CD4-positive, alpha-beta T cell treated with Interleukin-12 subunit alpha and Interleukin-12 subunit beta, for 1 hour (primary cell): ENCODE data around the gene DAPK1.
"Not testable (repeated sequence)": the region's sequence is repeated elsewhere in the genome, so short reads cannot be mapped to it uniquely, and the experiment has no call there.

Experiments
- DNase-seq: peaks from one replicate; pipeline ENCODE4 v3.0.0-alpha.2; 2020

DAPK1 gene

DNA sequence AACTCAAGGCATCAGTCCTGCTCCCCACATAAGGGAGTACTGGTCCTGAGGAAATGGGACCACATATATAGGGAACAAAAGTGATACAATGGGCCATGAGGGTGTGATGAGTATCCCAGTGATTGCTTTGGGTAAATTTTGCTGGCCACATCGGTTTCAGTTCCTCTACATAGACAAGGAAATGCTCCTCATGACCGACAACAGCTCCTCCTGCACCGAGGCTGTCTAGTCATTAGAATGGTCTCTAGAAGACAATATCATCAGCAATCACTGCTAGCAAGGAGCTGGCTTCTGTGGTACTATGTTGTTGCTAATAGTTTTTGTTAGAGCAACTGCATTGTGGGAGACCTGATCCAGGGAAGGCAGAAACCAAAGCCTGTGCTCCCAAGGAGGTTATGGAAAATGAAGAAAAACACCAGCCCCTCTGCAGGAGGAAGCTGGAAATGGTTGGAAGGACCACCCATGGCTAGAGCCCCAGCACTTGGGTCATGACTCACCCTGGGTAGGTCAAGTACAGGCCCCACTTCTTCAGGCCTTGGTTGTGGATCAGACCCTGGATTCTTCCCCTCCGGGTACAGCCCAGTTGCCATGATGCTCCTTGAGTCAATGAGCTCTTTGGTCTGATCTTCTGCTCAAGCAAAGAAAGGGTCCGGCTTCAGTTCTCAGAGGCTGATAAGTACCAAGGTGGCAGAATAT is 224.9 kb downstream of the DAPK1 start:
- DNase-seq = no peak

DNA sequence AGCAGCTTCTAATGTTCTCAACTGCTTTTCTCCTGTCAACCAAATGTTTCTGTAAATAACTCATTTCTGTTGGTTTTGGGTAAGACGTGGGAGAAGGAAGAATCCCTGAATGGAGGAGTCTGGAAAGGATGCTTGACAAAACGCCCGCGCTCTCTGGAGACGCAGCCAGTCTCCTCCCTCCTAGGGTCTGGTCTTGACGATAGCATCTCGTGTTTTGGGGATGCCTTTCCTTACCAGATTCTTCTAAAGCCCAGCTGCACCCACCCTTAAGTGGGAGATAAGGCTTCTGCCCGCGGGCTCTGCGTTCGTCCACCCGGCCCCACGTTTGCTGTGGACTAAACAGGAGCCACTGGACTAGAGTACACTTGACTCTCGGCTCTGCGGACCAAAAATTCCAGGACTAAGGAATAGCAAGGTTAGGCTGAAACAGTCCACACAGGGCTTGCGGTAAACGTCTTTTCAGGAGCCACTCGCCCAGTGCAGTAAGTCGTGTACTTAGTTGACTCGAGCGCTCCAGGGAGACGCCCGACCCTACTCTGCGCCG is 227.8 kb downstream of the DAPK1 start:
- DNase-seq = no peak

DNA sequence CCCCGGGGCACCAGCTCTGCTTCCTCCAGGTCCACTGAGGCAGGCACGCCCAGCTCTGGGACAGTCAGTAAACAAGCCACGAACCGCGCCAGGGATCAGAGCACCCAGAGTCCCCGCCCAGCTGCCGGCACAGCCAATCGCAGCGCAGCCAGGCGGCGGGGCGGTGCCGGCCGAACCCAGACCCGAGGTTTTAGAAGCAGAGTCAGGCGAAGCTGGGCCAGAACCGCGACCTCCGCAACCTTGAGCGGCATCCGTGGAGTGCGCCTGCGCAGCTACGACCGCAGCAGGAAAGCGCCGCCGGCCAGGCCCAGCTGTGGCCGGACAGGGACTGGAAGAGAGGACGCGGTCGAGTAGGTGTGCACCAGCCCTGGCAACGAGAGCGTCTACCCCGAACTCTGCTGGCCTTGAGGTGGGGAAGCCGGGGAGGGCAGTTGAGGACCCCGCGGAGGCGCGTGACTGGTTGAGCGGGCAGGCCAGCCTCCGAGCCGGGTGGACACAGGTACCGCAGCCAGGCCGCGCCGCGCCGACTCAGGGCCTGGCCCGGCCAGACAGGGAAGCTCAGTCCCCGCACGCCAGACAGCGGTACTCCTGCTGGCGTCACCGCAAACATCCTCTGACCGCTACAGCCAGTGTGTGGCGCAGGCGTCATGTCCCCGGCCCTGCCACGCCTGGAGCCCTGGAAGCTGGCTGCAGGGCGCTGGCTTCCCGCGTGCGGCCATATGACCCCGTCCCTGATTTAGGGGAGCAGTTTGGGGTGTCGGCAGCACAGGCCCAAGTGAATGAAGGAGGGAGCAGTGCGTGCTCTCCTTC is 228.4 kb downstream of the DAPK1 start, which contains the start of gene CTSL:
TSS of gene CTSL (plus strand) at position 220 of the 810 bp plus-strand sequence. CDS start 1,485 bp downstream, outside the sequence.
- peak; percentile 46 for DNase-seq

DNA sequence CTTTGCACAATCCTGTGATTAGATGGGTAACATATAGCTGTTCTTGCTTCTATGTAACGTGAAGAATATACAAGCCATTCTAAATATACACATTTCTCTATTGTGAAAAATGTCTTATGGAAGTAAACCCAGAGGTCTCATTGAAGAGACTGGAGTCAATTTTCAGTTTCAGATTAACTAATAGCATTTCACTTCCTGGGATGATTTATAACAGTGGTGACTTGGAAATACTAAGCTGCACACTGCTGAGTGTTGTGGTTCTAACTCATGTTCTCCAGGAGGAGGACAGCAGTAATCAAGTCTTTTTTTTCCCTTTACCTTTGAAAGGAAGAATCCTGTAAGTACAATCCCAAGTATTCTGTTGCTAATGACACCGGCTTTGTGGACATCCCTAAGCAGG is 231.6 kb downstream of the DAPK1 start:
- no peak for DNase-seq

DNA sequence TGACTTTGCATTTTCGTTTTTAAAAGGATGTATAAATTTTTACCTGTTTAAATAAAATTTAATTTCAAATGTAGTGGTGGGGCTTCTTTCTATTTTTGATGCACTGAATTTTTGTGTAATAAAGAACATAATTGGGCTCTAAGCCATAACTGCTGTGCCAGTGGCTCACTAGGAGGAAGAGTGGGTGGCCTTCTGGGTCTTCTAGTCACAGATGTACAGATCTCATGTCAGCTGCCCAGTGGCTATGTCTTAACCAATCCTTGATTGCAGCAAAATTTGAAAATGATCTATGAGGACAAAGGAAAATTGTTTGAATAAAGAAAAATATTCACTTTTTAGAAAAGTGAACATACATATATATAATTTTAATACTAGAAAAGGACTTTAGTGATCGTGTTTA is 233.7 kb downstream of the DAPK1 start:
- no peak for DNase-seq

DNA sequence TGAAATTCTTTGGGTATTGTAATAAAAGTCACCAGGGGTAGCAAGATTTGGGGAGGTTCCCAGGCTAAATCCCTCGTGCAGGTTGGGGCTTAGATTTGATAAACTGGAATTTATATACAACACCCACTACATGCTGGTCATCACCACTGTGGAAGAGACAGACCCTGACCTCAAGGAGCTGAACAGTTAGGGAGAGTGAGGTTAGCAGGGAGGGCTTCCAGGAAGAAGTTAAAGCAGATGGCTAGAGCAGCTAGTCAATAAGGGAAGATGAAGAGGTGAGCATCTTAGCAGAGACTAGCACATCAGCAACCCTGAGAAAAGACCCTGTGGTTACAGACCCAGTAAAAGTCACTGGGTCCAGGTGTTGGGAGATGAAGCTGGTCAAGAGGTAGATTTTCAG is 234.7 kb downstream of the DAPK1 start:
- no peak for DNase-seq

DNA sequence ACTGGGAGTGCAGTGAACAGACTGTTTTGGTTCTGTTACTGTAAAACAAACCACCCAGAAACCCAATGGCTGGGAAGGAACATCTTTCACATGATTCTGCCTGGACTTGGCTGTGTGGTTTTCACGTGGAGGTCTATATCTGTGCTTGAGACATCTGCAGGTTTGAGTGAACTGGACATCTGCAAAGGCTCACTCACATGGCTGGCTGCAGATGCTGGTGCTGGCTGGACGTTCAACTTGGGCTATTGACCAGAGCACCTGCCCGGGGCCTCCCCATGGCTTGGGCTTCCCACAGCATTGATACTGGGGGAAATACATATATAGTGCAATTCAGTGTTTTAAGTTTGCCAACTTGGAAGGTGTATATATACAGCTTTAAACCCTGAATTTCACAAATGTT is 235.1 kb downstream of the DAPK1 start:
- DNase-seq = no peak

DNA sequence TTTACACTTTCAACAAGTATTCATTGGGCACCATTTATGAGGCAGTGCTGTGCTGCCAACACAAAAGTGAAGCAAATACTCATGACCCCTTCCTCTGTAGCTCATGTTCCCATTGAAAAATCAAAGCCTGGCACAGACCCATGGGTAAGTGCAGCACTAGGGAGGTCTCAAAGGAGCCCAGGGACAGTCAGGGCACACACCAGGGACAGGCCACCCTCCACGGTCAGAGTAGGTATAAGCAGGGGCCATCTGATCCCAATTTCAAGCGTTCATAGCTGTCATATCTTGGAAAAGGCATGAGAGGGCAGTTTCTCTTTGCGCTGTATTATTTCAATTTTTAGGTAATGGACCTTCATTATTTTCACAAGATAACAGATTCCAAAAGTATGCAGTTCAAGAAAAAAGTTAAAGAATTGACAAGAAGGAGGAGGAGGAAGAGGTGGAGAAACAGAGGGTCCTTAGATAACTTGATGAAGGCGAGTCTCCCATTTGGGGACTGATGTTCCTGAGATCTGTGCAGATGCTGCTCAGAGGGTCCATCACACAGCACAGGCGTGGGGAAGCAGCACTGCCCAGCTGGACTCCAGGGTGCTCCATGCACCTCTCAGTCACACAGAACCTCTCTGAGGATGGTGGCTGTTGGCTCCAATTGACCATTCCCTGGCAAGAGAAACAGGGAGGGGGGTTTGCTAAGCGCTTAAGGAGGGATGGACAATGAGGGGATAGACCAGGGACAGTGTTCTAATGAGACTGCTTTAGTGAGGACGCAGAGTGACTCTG is 235.8 kb downstream of the DAPK1 start:
- DNase-seq = no peak

DNA sequence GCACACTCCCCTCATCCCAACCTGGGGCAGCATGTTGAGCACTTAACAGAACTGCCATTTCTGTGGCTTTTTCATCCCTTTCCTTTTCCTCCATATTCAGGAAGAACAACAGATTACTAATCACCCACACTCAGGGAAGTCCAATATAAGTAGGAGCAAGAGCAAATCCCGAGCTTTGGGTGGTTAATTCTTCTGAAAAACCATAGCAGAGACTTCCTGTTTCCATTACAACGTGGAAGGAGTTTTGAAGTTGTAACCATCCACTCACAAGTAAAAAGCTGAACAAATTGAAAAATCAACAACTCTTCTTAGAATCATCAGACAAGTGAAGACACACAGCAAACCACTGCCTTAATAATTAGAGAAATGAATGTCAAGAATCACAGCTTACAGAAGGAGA is 236.4 kb downstream of the DAPK1 start:
- DNase-seq = no peak

DNA sequence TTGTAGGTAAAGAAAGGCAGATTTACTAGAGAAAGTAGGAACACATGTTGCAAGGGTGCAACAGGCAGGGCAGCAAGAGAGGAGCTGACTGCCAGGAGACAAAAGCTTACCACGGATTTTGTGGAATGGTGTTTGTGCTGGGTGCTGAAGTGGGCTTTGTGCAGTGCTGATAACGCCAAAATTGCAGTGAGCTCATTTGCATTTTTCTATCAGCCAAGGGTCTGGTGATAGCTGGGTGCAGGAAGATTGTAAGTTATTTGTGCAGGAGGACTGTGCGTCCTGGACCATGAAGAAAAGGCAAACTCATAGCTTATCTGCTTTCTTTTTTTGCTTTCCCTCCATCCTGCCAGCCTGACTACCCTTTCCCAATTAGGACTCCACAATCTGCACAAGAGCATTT is 241.9 kb downstream of the DAPK1 start:
- DNase-seq = no peak

DNA sequence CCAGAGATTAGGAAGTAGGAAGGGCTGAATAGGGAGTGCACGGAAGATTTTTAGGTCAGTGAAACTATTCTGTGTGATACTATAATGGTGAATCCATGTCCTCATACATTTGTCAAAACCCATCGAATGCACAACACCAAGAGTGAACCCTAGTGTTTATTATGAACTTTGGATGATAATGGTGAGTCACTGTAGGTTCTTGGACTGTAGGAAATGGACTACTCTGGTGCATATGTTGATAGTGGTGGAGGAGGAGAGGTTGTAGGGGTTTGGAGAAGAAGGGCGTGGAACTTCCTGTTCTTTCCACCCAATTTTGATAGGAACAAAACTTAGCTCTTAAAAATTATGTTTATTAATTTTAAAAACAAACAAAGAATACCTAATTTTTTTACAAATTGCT is 242.5 kb downstream of the DAPK1 start:
- DNase-seq = no peak

DNA sequence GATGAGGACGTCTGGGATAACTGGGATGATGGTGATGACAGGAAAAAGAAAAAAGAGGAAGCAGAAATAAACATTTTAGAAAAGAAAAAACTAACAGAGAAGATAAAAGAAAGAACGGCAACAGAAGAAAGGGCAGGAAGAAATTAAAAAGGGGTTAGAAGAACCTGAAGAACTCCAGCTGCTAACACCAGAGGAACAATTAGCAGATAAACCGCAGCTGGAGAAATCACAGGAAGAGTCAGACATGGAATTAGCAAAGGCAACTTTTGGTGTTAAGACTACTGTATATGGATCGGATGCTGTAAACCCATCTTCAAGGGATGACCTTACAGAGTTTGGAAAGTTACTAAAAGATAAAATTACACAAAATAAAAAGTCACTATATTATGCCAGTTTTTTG is 243.7 kb downstream of the DAPK1 start:
- no peak for DNase-seq

DNA sequence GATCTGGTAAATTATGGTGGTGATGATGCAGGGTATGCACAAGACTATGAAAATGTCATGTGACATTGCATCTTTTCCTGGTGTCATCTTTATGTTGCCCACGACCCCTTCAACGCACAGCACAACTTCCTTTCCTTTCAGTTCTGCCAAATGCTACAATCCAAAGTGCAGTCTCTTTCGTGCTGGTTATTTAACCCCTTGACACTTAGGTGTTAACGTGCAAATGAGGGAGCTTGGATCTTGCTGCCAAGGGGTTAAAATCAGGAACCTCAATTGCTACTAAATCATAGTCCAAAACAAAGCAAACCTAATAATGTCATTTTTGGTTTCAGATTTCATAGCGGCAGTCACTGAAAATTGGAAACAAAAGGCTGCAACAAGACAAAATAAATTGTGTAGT is 244.2 kb downstream of the DAPK1 start:
- DNase-seq = no peak

DNA sequence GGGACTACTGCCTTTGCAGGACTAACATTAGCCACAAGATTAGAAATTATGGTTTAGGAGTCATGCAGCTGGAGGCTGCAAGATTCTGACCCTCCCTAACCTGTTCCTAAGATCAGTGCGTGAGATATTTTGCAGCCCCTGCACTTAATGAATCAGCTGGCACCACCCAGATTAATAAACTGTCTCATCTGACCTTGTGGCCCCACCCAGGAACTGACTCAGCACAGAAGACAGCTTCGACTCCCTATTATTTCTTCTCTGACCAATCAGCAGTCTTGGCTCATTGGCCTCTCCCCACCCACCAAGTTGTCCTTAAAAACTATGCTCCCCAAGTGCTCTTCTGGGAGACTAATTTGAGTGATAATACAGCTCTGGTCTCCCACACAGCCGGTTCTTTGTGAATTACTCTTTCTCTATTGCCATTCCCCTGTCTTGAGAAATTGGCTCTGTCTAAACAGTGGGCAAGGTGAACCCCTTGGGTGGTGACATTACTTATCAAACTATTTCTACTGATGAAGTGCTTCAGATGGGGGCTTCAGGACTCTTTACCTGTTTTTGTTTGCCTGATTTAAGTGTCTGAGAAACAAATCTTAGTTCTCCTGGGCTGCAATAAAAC is 245.3 kb downstream of the DAPK1 start:
- DNase-seq = no peak

DNA sequence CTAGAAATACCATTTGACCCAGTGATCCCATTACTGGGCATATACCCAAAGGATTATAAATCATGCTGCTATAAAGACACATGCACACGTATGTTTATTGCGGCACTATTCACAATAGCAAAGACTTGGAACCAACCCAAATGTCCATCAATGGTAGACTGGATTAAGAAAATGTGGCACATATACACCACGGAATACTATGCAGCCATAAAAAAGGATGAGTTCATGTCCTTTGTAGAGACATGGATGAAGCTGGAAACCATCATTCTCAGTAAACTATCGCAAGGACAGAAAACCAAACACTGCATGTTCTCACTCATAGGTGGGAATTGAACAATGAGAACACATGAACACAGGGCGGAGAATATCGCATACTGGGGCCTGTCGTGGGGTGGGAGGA is 246.6 kb downstream of the DAPK1 start:
- DNase-seq = not testable (repeated sequence)

DNA sequence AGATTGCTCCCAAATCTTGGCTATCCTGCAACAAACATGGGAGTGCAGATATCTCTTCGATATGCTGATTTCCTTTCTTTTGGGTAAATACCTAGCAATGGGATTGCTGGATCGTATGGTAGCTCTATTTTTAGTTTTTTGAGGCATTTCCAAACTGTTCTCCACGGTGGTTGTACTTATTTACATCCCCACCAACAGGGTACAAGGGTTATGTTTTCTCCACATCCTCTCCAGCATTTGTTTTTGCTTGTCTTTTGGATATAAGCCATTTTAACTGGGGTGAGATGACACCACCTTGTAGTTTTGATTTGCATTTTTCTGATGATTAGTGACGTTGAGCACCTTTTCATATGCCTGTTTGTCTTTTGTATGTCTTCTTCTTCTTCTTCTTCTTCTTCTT is 248.5 kb downstream of the DAPK1 start:
- DNase-seq = no peak

DNA sequence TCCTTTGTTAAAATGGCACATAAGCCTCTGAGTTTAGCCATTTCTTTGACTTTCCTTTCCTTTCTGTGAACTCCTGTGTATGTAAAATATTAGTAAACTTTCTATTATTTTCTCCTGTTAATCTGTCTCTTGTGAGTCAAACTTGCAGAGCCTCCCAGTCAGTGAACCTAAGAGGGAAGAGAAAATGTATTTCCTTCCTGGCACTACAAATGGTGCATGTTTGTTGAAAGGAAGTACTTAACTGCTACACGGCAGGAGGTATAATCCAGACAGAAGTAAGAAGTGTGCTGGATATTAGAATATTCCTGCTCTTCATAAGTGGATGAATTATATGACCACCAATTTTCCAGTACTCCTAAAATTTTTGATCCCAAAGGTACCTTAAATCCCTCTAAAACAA is 251.2 kb downstream of the DAPK1 start:
- no peak for DNase-seq

DNA sequence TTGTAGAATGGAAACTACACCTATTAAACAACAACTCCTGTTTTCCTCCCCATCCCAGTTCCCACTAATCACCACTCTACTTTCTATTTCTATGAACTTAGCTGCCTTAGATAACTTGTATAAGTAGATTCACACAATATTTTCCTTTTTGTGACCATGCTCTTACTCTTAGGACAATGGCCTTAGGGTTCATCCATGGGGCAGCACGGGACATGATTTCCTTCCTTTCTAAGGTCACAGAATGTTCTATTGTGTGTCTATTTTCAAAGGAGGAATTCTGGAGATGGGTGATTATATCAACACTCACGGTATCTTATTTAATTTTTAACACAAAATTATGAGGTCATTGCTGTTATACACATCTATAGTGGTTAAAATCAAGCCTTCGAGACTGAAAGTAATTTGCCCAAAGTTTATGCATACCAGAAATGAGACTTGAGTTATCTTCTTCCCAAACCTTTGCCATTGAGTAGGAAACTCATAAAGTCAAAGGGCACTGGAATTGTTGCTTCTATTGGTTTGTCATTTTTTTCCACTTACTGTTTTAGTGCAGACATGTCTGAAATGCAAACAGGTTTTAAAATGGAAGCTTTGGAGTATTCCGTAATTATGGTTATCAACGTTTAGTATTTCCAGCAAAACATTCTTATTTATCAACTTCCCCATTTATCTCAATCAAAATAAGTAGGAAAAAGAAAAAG is 251.8 kb downstream of the DAPK1 start:
- no peak for DNase-seq

DNA sequence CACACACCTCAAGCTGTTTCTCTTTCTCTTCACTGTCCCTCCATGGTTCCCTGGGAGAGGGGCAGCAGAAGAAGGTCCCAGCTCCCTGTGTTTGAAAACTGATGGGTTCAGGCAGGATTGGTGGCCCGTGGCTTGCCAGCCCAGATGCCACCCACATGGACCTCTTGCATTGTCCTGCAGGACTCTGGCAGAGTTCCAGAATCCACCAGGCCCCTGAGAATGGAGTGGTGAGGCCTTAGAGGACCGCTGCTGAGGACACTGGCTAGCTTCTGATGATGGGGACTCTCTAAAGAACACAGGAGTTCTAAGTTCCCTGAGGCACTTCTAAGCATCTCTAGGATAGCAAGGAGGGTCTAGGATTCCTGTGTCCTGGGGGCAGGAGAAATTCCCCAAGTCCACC is 253.1 kb downstream of the DAPK1 start:
- no peak for DNase-seq

DNA sequence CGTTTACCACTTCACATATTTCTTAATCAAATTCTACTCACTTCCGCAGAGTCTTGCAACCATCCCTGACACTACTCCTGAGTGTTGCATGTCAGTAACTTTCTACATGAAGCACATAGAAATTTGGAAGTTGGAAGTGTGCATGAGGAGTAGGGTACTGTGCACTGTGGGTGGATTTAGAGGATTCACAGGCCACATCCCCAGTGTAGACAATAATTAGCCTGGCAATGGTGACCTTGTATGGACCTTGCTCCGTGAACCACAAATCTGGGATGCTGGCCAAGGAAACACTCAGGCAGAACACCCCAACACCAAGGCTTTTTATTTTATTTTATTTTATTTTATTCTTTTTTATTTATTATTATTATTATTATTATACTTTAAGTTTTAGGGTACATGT is 253.8 kb downstream of the DAPK1 start:
- DNase-seq = no peak

DNA sequence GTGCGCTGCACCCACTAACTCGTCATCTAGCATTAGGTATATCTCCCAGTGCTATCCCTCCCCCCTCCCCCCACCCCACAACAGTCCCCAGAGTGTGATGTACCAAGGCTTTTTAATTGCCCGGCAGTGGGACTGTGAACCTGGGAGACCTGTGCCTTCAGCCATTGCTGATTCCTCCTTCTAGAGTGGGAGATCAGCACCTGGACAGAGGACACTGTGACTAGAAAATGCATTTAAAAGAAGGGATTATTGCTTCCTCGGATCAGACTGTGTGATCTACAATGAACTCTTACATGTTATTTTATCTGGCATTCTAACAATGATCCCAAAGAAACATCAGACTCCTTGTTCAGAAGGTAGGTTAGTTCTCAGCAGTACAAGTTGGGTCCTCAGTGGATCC is 254.2 kb downstream of the DAPK1 start:
- DNase-seq = no peak

DNA sequence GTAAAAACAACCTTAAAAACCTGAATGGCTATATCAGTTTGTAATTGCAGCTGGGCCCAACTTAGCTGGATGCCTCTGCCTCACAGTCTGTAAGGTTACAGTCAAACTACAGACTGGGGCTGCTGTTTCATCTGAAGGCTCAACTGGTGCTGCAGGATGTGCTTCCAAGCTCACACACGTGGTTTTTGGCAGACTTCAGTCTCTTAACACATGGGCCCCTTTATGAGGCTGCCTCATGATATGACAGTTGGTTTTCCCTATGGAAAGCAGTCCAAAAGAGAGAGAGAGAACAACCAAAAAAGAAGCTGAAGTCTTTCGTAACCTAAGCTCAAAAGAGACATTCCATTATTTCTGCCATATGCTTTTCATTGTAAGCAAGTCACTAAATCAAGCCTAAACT is 255.6 kb downstream of the DAPK1 start:
- DNase-seq = no peak
